A673 (cell line): ENCODE results near the gene SUMO1.

ENCODE experiments used
- CTCF ChIP-seq: fragments of 300-800, 200-600 bp; sonication (generic); conservative IDR thresholded peaks from 2 replicates; pipeline ENCODE4 v1.5.1; 2017; ENCODE audit warnings: low read depth, mild to moderate bottlenecking, antibody characterized with exemption, low read length, moderate library complexity, mixed read lengths
- EZH2 ChIP-seq: fragments of 200-600 bp; sonication (generic); IDR thresholded peaks from 2 replicates; pipeline ENCODE4 v1.6.1; 2017; ENCODE audit warnings: borderline replicate concordance, low read depth, mild to moderate bottlenecking, mixed read lengths, antibody characterized with exemption, low read length; ENCODE audit not compliant: poor library complexity, severe bottlenecking

GRCh38 chr2:202171241-202171825 is 67.1 kb downstream of the SUMO1 start:
- 0 out of 2 replicates have a peak, but pooled peaks have one; percentile 15 for TF ChIP-seq CTCF
- no peak for TF ChIP-seq EZH2
